HEK293 (cell line): ENCODE results near the gene PRRT3.

Source experiments
- CTCF ChIP-seq: fragments of 450-650 bp; formaldehyde crosslinking; IDR thresholded peaks from 2 replicates; pipeline ENCODE4 v1.5.1; 2016; ENCODE audit warnings: missing biosample characterization, missing genetic modification characterization
- EGR2 ChIP-seq: fragments of 450-650 bp; formaldehyde crosslinking; IDR thresholded peaks from 2 replicates; pipeline ENCODE4 v1.5.1; 2016; ENCODE audit warnings: low read depth, missing biosample characterization, missing genetic modification characterization
- OVOL3 ChIP-seq: fragments of 450-650 bp; formaldehyde crosslinking; IDR thresholded peaks from 2 replicates; pipeline ENCODE4 v1.5.1; 2016; ENCODE audit warnings: missing biosample characterization, missing genetic modification characterization
- SP2 ChIP-seq: fragments of 450-650 bp; formaldehyde crosslinking; IDR thresholded peaks from 2 replicates; pipeline ENCODE4 v1.5.1; 2016; ENCODE audit warnings: missing biosample characterization, missing genetic modification characterization
- YY1 ChIP-seq: fragments of 450-650 bp; formaldehyde crosslinking; IDR thresholded peaks from 2 replicates; pipeline ENCODE4 v1.5.1; 2018; ENCODE audit warnings: missing biosample characterization, missing genetic modification characterization
- ZNF473 ChIP-seq: fragments of 450-650 bp; formaldehyde crosslinking; IDR thresholded peaks from 2 replicates; pipeline ENCODE4 v1.5.1; 2017; ENCODE audit warnings: missing biosample characterization, missing genetic modification characterization
- ZNF501 ChIP-seq: fragments of 450-650 bp; formaldehyde crosslinking; IDR thresholded peaks from 2 replicates; pipeline ENCODE4 v1.5.1; 2016; ENCODE audit warnings: missing biosample characterization, missing genetic modification characterization

GRCh38 chr3:9928158-9928557, 24.1 kb downstream of the PRRT3 start:
- no peak for TF ChIP-seq ZNF501
- no peak for TF ChIP-seq CTCF (tag by site-specific recombination)
- no peak for TF ChIP-seq YY1 (tag by site-specific recombination)
- TF ChIP-seq SP2 (tag by site-specific recombination): no peak
- TF ChIP-seq OVOL3 (tag by site-specific recombination): no peak
- TF ChIP-seq ZNF473 (tag by site-specific recombination): no peak
- TF ChIP-seq EGR2 (tag by site-specific recombination): no peak
